Measurements from ENCODE around the gene PIK3AP1.

DNA sequence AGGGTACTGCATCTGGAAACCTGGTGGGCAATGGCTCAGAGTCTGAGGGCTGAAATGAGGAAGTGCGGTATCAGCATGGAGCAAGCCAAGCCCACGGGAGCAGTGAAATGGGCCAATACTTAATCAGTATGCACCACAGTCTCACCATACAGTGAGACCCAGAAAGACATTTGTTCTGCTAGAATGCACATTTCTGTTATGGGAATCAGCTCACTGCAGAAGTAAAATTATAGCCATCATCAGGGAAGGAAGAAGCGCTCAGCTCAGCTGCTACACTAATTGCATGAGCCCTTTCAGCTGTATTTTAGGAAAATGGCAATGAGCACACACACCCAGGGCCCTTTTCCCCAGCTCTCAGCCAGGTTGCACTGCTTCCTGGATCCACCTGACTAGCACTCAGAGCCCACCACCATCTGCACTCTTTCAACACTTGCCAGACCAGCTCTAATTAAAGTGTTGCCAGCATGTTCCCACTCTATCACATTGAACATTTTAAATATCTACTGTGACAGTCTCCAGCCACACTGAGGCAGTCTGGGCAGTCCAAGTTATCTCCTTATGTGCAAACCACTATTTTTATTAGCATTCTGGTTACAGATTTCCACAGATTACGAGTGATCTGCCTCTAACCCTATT, 44.2 kb upstream of the PIK3AP1 start:
- TF ChIP-seq, protein P1, sequence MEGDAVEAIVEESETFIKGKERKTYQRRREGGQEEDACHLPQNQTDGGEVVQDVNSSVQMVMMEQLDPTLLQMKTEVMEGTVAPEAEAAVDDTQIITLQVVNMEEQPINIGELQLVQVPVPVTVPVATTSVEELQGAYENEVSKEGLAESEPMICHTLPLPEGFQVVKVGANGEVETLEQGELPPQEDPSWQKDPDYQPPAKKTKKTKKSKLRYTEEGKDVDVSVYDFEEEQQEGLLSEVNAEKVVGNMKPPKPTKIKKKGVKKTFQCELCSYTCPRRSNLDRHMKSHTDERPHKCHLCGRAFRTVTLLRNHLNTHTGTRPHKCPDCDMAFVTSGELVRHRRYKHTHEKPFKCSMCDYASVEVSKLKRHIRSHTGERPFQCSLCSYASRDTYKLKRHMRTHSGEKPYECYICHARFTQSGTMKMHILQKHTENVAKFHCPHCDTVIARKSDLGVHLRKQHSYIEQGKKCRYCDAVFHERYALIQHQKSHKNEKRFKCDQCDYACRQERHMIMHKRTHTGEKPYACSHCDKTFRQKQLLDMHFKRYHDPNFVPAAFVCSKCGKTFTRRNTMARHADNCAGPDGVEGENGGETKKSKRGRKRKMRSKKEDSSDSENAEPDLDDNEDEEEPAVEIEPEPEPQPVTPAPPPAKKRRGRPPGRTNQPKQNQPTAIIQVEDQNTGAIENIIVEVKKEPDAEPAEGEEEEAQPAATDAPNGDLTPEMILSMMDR (IDR thresholded peaks at IDR 0.05), result no peak
- no peak for TF ChIP-seq POLR2A (IDR thresholded peaks at IDR 0.05)
- TF ChIP-seq POLR2AphosphoS5 (IDR thresholded peaks at IDR 0.05; ENCODE audit: insufficient read depth in 1 of 2, low read depth in 1 of 2), result no peak
